ENCODE data around the gene PDIA3. TPM values are rescaled to one million over a fixed set of nuclear protein-coding genes. Genes with fewer than 3 reads are reported as not detected.

The PDIA3 gene
- 125 and 138 TPM in 2 replicates for total RNA-seq

DNA sequence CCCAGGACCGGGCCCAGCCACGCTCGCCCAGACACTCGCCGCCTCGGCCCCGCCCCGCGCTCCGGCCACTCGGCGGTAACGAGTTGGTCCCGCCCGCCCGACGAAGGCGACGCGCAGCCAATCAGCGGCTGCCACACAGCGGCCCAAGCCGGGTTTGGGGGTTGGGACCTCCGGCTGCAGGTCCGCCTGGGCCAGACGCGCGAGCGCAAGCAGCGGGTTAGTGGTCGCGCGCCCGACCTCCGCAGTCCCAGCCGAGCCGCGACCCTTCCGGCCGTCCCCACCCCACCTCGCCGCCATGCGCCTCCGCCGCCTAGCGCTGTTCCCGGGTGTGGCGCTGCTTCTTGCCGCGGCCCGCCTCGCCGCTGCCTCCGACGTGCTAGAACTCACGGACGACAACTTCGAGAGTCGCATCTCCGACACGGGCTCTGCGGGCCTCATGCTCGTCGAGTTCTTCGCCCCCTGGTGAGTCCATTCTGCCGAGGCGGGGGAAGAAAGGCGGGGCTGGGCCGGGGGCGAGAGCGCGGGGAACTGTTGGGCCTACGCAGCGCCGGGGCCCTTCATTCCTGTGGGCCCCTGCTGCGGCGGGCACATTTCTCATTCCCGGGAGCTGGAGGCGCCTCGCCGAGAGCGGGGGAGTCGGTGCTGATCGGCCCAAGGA, at the start of gene PDIA3:
Gene PDIA3 (plus strand): TSS at position 194 of the 658 bp plus-strand sequence. CDS start 102 bp downstream, at position 296.

DNA sequence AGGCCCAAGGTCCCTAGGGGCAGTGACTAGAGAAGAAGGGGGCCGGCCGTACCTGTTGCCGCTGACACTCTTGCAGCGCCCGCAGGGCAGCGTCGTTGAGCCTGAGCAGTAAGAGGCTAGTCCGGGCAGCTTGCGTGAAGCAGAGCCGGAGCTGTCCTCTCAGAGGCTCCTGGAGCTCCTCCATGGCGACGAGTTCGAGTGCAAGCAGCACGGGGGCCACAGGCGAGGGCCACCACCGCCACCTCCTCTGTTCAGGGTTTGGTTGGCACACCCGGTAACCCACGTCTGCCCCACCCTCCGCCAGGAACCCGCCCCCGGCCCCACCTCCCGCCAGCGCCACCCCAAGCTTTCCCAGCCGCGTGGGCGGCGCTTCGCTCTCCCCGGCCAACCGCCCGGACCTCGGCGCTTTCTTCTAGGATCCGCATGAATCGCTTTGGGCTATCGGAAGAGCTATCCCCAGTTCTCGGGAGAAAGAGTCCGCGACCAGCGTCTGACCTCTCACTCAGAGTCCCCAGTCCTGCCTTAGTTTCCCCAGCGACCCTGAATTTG, 30.6 kb downstream of the PDIA3 start, which contains the start of gene ELL3:
Gene ELL3 (minus strand): TSS at position 249 of the 549 bp plus-strand sequence. CDS start 65 bp downstream, at position 184.

DNA sequence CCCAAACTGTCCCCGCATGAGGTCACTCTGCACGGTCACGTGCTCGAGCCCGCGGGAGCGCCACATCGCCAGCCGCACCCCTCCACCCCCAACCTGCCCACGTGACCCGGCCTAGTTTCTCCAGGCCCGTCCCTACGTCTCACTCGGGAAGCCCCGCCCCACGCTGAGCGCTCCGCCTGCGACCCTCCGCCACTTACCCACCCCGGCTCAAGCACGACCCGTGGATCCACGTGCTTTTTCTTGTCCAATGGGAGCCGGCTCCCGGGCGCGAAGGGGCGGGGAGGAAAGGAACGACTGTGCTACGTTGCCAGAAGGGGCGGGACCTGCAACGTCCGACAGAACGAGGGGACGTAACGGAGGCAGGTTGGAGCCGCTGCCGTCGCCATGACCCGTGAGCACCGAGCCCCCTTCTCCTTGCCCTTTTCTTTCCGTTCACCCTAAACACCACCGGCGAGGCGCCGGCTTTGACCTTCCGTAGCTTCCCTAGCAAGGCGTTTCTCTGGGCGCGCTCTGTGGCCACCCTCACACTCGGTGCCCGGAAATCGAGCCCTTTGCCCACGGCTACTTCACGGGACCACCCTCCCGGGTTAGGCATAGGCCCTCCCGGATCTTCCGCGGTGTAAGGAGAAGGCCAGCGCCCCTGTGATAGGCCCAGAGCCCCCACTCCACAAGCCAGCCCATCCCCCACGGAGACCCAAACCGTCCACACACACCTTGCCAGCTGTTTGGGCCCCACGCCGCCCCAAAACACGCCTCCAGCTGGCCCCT, 45.9 kb downstream of the PDIA3 start, which contains the start of gene SERF2:
Gene SERF2 (plus strand): TSS at position 328 of the 768 bp plus-strand sequence. CDS start 57 bp downstream, at position 385.

DNA sequence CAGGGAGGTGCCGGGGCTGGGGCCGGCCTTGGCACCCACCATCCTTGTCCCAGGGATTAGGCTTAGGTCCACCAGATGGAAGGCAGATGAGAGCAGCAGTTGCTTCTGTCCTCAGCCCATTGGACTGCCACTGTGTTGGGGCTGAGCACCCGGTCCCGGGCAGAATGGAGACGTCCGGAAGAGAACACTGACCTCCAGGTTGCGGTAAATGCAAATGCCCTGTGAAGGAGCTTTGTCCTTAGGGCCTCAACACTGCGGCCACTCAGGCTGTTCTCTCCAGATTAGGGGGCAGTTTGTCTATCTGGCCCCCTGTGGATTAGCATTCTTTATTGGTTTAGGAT, 53.7 kb downstream of the PDIA3 start, which contains the start of gene SERINC4:
Gene SERINC4 (minus strand): TSS at position 276 of the 341 bp plus-strand sequence. CDS start 234 bp downstream, at position 42.

DNA sequence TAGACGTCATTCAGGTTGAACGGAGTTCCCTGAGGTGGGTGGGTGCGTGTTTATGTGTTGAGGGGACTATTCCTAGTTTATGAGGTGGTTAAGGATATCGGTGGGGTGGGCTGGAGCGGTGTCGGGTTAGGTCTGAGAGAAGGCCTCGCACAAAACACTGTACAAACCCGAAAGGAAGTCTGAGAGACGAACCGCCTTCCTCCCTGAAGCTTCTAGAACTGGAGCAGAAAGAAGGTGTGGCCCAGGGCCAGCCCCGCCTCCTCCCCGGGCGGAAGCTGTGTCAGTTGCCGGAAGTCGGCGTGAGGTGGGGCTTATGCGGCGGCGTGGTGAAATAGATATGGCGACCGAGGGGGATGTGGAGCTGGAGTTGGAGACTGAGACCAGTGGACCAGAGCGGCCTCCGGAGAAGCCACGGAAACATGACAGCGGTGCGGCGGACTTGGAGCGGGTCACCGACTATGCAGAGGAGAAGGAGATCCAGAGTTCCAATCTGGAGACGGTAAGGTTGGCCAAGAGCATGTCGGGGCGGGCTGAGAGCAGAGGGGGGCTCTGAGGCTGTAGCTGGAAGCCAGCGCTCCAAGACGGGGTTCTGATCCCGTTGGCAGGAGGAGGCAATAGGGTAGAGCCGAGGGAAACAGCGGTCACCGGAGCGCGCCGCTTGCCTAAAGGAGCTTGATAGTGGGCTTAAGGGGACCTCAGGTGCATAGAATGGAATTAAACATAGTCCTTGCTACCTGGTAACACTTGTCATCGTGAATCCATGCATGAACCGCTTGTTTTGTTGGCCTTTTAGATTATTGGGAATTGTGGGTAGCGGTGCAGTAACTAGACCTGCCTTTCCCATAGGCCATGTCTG, 54.3 kb downstream of the PDIA3 start, which contains the start of gene HYPK:
Gene HYPK (plus strand): TSS at position 314 of the 856 bp plus-strand sequence. CDS start 24 bp downstream, at position 338.

Small RNA genes within 50 kb of the gene (small RNA-seq; reads per million reads assigned to genes)
- gene MIR1282 (not detected), gene RNU6-353P (not detected), gene RNU6-354P (not detected)

Other genes starting within 250 kb of the PDIA3 start
- 45.4 and 72.8 TPM in 2 replicates for gene MAP1A, start 228.8 kb upstream of the PDIA3 start, total RNA-seq
- gene PPIP5K1, start 156.2 kb upstream of the PDIA3 start, total RNA-seq, result 12.5 and 24.8 TPM in 2 replicates
- not detected in 2 replicates for gene CKMT1B, start 152.4 kb upstream of the PDIA3 start, total RNA-seq
- 0.73 TPM in 1 of 2 replicates, not detected in the other for gene STRC, start 127.6 kb upstream of the PDIA3 start, total RNA-seq
- 0.39 and 1.5 TPM in 2 replicates for gene CATSPER2, start 97.6 kb upstream of the PDIA3 start, total RNA-seq
- not detected in 2 replicates for gene CKMT1A, start 52.6 kb upstream of the PDIA3 start, total RNA-seq
- 0.37 and 0.78 TPM in 2 replicates for gene ELL3, start 30.5 kb downstream of the PDIA3 start, total RNA-seq
- gene SERF2, start 45.9 kb downstream of the PDIA3 start, total RNA-seq, result 199 and 334 TPM in 2 replicates
- gene SERINC4, start 53.8 kb downstream of the PDIA3 start, total RNA-seq, result 0.20 TPM in 1 of 2 replicates, not detected in the other
- 7.2 and 8.1 TPM in 2 replicates for gene HYPK, start 54.2 kb downstream of the PDIA3 start, total RNA-seq
- gene MFAP1, start 78.3 kb downstream of the PDIA3 start, total RNA-seq, result 17.6 and 18.8 TPM in 2 replicates
- 15.4 and 31.7 TPM in 2 replicates for gene WDR76, start 80.6 kb downstream of the PDIA3 start, total RNA-seq

Data from subcutaneous preadipocyte (primary cell).